ENCODE measurements around the gene LMX1B.

The LMX1B gene

DNA sequence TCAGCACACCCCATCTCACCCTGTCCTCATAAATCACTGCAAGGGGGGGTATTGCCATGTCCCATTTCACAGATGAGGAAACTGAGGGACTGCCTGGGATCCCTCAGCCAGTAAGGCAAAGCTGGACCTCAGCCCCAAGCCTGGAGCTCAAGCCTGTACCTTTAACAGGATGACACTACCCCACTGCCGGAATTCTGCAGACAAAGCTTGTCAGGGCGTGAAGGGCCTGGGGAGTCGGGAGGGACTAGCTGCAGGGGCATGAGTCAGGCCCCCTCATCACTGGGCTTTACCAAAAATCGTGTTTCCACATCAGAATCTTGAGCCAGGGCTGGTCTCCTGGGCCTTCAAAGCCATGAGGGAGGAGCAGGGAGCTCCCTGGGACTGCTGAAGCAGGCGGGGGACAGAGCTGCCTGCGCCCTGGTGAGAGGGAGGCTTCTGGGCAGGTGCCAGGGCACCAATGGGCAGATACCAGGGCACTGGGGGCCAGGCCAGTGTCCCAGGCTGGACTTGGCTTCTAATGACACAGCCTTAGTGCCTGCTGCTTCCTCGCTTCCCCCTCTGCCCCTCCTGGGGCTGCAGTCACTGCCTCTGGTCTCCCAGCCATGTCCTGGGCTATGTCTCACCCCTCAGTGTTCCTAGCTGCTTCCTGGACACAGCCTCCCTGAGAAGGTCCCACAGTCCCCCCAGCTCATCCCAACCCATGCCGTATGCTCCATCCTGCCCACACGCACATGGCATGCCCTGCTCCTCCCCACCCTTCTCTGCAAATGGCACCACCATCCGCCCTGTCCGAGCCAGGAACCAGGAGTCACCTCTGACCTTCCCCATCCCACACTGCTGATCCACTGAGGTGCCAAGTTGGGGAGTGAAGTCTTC, 80.7 kb downstream of the LMX1B start:
- TF ChIP-seq POLR2AphosphoS5 (IDR thresholded peaks at IDR 0.05; ENCODE audit: low read depth, low read length) = no peak
- no peak for TF ChIP-seq FOXP2 (optimal IDR thresholded peaks at IDR 0.05; ENCODE audit: borderline replicate concordance, extremely low read depth, extremely low read length, insufficient read depth)
- no peak for TF ChIP-seq SIN3A (IDR thresholded peaks at IDR 0.05; ENCODE audit: borderline replicate concordance, insufficient read depth, low read length)

DNA sequence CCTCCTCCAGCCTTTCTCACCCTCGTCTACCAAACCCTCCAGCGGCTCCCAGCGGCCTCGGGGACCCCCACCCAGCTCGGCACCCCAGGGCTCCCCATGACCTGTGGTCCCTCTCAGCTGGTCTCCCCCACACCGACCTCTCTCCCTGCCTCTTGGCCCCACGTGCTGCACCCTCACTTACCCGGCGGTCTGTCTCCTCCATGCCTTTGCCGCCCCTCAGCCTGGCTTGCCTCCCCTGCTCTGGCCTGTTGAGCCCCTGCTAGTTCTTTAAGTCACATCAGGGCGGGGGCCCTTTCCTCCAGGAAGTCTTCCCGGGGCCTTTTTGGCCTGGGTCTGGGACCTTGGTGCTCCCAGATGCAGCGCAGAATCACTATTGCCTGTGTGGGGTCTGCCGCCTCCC, 81.5 kb downstream of the LMX1B start:
- TF ChIP-seq, protein P1, sequence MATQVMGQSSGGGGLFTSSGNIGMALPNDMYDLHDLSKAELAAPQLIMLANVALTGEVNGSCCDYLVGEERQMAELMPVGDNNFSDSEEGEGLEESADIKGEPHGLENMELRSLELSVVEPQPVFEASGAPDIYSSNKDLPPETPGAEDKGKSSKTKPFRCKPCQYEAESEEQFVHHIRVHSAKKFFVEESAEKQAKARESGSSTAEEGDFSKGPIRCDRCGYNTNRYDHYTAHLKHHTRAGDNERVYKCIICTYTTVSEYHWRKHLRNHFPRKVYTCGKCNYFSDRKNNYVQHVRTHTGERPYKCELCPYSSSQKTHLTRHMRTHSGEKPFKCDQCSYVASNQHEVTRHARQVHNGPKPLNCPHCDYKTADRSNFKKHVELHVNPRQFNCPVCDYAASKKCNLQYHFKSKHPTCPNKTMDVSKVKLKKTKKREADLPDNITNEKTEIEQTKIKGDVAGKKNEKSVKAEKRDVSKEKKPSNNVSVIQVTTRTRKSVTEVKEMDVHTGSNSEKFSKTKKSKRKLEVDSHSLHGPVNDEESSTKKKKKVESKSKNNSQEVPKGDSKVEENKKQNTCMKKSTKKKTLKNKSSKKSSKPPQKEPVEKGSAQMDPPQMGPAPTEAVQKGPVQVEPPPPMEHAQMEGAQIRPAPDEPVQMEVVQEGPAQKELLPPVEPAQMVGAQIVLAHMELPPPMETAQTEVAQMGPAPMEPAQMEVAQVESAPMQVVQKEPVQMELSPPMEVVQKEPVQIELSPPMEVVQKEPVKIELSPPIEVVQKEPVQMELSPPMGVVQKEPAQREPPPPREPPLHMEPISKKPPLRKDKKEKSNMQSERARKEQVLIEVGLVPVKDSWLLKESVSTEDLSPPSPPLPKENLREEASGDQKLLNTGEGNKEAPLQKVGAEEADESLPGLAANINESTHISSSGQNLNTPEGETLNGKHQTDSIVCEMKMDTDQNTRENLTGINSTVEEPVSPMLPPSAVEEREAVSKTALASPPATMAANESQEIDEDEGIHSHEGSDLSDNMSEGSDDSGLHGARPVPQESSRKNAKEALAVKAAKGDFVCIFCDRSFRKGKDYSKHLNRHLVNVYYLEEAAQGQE (IDR thresholded peaks at IDR 0.05; ENCODE audit: insufficient read depth in 1 of 2, low read depth in 2 of 2, low read length in 2 of 2) = no peak
- no peak for TF ChIP-seq POLR2AphosphoS5 (IDR thresholded peaks at IDR 0.05; ENCODE audit: low read depth, low read length)
- TF ChIP-seq SIN3A (IDR thresholded peaks at IDR 0.05; ENCODE audit: borderline replicate concordance, insufficient read depth, low read length) = no peak
- TF ChIP-seq TAF1 (IDR thresholded peaks at IDR 0.05; ENCODE audit: borderline replicate concordance, insufficient read depth, low read length) = no peak
- TF ChIP-seq FOXP2 (optimal IDR thresholded peaks at IDR 0.05; ENCODE audit: borderline replicate concordance, extremely low read depth, extremely low read length, insufficient read depth) = no peak

DNA sequence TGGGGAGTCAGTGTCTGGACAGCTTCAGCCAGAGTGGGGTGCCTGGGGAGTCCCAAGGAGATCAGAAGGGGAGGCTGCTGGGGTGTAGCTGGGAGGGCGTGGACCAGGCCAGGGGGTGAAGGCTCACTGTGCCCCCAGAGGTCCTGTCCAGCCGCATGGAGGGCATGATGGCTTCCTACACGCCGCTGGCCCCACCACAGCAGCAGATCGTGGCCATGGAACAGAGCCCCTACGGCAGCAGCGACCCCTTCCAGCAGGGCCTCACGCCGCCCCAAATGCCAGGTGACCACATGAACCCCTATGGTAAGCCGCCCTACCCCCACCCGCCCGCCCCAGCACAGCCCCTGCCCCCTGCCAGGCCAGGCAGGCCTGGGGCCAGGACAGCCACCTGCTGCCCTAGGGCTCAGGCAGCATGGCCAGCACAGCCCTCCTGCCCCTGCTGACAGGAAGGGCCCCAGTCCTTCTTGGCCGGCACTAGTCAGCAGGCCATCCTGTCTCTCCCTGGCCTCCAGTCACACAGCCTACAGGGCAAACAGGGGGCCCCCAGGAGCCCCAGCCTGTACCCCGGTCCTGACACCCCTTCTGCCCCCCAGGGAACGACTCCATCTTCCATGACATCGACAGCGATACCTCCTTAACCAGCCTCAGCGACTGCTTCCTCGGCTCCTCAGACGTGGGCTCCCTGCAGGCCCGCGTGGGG, 82.1 kb downstream of the LMX1B start:
- TF ChIP-seq SIN3A (IDR thresholded peaks at IDR 0.05; ENCODE audit: borderline replicate concordance, insufficient read depth, low read length) = no peak
- no peak for TF ChIP-seq POLR2AphosphoS5 (IDR thresholded peaks at IDR 0.05; ENCODE audit: low read depth, low read length)
- TF ChIP-seq TAF1 (IDR thresholded peaks at IDR 0.05; ENCODE audit: borderline replicate concordance, insufficient read depth, low read length) = no peak
- no peak for TF ChIP-seq FOXP2 (optimal IDR thresholded peaks at IDR 0.05; ENCODE audit: borderline replicate concordance, extremely low read depth, extremely low read length, insufficient read depth)
- TF ChIP-seq, protein P1 (IDR thresholded peaks at IDR 0.05; ENCODE audit: insufficient read depth in 1 of 2, low read depth in 2 of 2, low read length in 2 of 2) = no peak

DNA sequence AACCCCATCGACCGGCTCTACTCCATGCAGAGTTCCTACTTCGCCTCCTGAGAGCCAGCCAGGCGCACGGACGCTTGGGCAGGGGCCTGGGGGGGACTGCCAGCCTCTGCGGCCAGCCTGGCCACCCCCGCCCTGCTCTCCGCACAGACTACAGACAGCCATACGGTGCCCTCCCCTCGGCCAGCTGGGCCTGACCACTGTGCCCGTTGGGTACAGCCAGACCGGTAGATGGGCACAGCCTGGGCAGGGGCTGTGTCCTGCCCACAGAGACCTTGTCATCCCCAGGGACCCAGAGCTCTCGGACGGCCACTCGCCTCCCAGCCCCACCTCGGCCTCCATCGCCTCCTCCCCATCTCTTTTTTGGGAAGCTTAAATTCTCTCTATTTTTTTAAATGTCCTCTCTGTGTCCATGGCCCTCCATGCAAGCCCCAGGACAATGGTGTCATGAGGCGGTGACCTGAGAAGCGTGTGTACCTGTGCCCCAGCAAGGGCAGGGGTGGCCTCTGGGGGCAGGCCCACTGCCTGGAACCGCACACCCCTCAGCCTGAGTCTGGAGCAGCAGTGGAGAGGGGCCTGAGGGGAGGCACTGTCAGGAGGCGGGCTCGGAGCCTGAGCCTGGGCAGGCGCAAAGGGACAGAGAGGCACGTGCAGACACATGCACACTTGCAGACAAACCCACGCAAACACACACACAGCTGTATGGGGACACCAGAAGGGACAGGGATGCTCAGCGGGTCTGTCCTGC, 82.8 kb downstream of the LMX1B start:
- TF ChIP-seq, protein P1 (IDR thresholded peaks at IDR 0.05; ENCODE audit: insufficient read depth in 1 of 2, low read depth in 2 of 2, low read length in 2 of 2) = no peak
- TF ChIP-seq TAF1 (IDR thresholded peaks at IDR 0.05; ENCODE audit: borderline replicate concordance, insufficient read depth, low read length) (no peak), FOXP2 (optimal IDR thresholded peaks at IDR 0.05; ENCODE audit: borderline replicate concordance, extremely low read depth, extremely low read length, insufficient read depth) (no peak), POLR2AphosphoS5 (IDR thresholded peaks at IDR 0.05; ENCODE audit: low read depth, low read length) (no peak), SIN3A (IDR thresholded peaks at IDR 0.05; ENCODE audit: borderline replicate concordance, insufficient read depth, low read length) (no peak)

DNA sequence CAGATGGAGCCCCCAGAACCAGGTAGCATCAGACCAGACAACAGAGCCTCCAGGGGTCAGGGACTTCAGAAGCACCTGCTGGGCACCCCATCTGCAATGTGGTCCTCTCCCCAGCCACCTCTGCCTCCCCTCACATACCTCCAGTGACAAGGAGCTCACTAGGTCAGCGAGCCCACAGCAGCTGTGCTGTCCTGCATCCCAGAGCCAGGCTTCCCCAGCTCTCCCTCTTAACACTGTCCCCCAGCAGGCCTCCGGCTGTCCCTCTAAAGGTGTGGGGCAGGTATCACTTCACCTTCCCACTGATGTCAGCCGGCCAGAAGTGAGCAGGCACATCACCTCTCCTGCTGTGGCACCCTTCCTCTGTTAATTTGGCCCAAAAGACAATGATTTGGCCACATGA, 83.6 kb downstream of the LMX1B start:
- no peak for TF ChIP-seq SIN3A (IDR thresholded peaks at IDR 0.05; ENCODE audit: borderline replicate concordance, insufficient read depth, low read length)
- TF ChIP-seq, protein P1 (IDR thresholded peaks at IDR 0.05; ENCODE audit: insufficient read depth in 1 of 2, low read depth in 2 of 2, low read length in 2 of 2) = no peak
- TF ChIP-seq POLR2AphosphoS5 (IDR thresholded peaks at IDR 0.05; ENCODE audit: low read depth, low read length) = no peak
- TF ChIP-seq TAF1 (IDR thresholded peaks at IDR 0.05; ENCODE audit: borderline replicate concordance, insufficient read depth, low read length) = no peak
- no peak for TF ChIP-seq FOXP2 (optimal IDR thresholded peaks at IDR 0.05; ENCODE audit: borderline replicate concordance, extremely low read depth, extremely low read length, insufficient read depth)

Data from PFSK-1 (cell line).